Medulla oblongata (tissue), 1 donor: Measurements from ENCODE around the gene WWOX.

Experiments used
- DNase-seq: peaks from one replicate; pipeline ENCODE4 v3.0.0-alpha.2; 2015; ENCODE audit errors: extremely low spot score

The WWOX gene

DNA sequence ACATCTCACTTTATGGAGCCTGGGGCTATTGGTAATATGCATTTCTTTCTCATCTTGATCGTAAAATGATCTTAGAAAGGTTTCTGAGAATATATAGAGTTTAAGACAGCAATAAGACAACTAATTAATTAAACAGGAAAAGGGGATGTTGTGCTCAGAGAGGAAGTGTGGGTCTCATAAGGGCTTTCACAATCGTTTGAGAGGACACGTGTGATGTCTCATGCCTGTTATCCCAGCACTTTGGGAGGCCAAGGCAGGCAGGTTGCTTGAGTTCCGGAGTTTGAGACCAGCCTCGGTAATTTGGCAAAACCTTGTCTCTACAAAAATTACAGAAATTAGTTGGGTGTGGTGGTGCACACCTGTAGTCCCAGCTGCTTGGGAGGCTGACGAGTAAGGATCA lies 295.6 kb downstream of the WWOX start:
- no peak for DNase-seq

DNA sequence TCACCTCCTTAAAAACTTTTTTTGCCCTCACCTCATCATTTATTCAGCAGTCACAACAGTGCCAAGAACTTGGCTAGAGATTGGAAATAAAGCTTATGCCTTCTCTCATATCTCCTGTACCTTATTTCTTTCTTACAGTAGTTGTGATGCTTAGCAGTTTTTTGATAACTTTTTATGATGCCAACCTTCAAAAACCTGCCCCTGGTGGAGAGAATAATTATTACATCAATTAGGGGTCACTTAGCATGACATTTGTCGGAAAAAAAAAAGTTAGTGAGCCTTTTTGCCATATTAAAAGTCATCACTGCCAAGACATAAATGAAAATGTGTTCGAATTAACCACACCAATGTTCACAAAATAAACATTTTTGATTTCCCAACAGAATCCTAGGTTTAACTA lies 296.6 kb downstream of the WWOX start:
- DNase-seq = no peak

DNA sequence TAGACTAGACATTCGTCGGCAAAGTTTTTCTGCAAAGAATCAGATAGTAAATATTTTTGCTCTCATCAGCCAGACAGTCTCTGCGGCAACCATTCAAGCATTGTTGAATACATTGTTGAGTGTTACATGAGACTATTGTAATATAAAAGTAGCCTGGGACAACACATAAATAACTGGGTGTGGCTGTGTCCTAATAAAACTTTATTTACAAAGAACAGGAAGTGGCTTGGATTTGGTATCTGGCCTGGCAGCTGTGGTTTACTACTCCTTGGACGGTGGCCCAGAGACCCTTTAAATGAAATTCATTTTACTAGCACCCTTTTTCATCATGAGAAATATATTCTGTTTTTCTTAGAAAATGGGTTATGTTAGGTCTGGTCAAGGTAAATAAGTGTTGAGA lies 297.2 kb downstream of the WWOX start:
- DNase-seq = no peak

DNA sequence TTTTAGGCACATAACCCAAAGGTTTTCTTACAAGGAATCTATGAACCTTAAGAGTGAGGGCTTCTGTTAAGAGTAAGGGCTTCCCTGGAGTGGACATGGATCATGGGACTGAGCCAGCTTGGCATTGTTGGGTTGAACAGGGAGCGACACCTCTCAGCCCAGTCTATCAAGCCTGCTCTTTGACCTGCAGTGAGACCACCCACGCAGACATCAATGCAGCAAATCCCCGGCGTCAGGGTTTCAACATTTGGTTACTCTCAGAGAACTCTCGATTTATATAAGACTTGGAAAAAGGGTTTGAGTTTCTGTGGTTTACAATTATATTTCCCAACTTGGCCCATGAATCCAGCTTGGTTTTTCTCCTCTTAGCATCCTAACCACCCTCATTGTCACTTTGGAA lies 299.9 kb downstream of the WWOX start:
- no peak for DNase-seq

DNA sequence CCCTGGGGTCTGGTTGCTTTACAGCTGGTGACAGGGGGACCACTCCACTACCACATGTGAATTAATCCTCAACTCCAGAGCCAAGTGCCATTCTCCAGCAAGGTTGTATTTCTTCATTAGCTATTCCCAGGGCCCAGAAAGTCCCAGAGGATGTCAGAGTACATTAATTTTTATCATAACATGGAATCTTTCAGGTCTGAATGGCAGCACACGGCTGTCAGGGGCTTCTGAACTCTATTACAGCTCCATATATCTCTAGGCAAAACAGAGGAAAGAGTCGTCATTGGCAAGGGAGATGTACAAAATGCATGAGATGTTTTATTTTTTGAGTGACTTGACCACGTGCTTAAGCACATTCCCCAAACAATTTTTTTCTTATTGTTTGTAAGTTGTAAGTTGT lies 303.4 kb downstream of the WWOX start:
- no peak for DNase-seq

DNA sequence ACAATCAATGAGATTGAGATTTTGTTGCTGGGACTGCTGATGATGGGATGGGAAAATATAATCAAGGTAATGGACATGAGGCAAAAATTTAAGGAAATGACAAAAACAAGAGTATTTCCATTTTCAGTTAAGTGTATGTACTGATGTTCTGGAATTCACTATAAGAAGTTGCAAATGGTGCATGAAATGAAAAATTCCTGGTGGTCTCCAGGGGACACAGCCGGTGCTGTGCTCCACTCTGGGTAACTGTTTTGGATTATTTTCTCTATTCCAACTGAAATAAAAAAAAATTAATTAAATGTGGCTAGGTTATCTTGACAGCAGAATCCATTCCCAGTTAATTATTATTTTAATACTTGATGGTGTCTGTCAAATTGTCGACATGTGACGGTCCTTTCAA lies 305.6 kb downstream of the WWOX start:
- DNase-seq = no peak

DNA sequence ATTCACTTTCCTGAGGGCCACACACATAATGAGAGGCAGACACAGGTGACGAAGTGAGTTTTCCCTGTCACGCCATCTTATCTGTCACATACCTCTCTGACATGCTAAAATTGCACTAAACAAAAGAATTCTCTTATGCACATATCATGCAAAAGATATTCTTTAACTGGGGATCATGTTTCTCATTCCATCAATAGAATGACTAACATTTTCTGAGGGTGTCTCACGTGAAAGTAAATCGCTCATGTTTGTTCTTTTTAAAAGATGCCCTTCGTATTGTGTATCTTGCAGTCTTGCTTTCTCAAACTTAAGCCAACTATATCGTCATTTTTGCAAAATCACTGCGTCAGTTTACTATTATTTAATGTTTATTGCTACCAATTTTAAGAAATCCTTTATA lies 306.4 kb downstream of the WWOX start:
- no peak for DNase-seq

DNA sequence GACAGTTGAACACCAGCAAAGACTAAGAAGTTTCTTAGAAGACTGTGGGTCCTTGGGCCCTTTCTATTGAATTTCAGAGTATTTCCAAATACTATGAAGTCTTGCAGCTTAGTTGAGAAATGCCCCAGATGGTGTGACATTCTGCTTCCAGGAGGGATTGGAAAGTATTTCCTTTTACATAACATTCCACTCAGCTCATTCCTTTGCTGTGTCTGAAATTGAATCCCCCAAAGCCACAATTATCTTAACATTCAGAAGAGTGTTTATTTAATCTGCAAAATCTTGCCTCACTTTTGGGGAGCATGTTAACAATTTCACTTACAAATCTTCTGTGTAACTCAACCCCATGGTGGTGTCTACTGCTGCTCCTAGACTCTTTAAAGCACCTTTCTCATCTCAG lies 307.7 kb downstream of the WWOX start:
- DNase-seq = no peak

DNA sequence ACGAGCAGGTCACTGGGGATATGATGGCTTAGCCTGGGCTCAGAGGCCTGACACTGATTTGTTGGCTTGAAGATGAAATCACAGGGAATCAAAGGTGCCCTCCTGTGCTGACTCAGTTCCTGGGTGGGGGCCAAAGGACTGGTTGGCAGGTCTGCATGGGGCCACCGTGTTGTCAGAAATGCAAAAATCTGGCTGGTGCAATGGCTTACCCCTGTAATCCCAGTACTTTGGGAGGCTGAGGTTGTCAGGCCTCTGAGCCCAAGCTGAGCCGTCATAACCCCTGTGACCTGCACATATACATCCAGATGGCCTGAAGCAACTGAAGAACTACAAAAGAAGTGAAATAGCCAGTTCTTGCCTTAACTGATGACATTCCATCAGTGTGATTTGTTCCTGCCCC lies 314.2 kb downstream of the WWOX start:
- no peak for DNase-seq

DNA sequence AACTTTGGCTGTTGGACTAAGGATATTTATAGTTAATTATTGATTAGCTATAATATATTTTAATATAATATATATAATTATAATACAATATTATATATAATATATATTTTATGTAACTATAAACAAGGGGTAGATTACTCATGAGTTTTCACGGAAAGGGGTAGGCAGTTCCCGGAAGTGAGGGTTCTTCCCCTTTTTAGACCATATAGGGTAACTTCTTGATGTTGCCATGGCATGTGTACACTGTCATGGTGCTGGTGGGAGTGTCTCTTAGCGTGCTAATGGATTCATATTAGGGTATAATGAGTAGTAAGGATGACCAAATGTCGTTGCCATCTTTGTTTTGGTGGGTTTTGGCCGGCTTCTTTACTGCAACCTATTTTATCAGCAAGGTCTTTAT lies 315.6 kb downstream of the WWOX start:
- DNase-seq = no peak

DNA sequence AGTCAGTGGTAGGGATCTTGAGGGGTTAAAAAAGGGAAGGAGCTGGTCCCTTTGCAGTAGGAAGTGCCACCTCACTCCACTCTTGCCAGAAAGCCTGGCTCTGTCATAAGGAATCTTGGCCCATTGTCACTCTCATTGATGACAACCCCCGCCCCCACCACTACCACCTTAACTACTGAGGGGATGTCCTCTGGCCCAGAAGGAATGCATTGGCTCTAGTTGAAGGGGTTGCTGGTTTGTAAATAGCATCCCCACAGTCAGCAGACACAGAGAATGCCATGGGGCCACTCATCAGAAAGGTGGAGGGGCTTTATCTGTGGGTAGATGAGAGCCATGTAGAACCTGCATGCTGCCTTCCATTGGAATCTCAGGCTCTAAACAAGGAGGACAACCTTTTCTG lies 316.2 kb downstream of the WWOX start:
- no peak for DNase-seq

DNA sequence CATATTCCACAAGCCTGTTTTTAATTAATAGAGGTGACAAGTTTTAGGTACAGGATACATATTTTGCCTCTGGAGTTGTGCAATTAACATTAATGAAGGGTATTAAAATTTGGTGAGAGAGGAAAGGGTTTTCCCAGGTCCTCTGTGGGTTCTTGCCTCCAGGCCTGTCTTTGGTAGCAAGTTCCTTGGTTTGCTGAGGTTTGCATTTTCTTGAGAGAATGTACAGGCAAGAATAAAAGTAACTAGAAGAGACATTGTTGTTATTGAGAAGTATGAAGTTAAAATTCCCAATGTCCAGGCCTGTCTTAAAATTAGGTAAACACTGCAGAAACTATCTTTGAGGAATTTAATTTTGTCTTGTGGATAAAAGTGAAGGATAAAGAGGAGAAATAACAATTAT lies 316.9 kb downstream of the WWOX start:
- DNase-seq = no peak

DNA sequence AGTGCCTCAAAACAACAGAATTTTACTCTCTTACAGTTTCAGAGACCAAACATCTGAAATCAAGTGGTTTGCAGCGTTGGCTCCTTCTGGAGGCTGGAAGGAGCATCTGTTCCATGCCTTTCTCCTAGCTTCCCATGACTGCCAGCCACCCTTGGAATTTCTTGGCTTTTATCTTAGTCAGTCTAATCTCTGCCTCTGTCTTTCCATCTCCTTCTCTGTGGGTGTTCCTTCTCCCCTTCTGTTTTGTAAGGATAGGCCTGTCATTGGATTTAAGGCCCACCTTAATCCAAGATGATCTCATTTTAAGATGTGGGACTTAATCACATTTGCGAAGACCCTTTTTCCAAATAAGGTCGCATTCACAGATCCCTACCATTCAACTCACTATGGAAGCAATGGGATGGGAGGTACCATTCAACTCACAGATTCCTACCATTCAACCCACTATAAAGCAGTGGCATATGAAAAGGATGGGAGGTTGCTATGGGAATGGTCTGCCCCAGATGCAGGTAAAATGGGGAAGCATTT lies 321.8 kb downstream of the WWOX start:
- no peak for DNase-seq

DNA sequence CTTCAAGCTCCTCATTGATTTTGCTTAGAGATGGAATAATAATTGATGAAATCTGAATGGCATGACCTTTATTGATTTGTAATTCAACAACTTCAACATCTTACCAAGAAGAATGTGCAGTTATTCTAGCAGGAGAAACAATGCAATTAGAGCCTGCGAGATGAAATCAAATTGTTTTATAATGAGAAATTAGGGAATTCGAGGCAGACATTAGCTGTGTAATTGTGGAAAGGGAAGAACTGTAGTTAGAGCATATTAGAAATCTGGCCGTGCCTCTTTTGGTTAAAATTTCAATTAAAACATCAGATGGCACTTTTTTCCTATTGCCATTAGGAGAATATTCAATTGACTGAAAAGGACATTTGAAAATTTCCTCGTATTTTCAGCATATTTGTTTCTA lies 325.8 kb downstream of the WWOX start:
- DNase-seq = no peak

DNA sequence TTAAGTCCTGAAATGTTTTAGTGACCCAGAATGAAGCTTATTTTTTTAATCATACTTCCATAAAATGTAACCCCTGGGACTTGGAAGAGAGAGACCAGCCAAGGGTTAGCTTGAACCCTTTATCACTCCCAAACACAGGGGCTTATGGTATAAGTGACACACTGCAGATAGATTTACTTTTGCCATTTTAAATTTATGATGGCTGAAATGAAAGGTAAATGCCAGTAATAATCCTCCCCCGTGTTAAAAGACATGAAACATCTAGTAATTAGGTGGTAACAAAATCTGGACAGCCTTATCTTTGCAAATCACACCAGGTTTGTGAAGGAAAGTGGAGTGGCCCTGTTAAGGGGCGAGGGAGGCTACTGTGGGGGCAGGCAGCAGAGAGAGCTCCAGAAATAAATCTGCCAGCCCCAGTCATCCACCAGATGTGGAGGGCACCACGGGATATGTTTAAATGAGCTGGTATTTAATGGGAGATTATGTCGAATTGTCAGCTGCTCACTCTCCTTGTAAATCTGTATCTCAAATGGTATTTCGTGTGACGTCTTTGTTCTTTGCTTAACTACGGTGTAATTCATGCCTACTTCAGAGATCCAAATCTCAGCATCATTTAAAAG lies 326.5 kb downstream of the WWOX start:
- no peak for DNase-seq

DNA sequence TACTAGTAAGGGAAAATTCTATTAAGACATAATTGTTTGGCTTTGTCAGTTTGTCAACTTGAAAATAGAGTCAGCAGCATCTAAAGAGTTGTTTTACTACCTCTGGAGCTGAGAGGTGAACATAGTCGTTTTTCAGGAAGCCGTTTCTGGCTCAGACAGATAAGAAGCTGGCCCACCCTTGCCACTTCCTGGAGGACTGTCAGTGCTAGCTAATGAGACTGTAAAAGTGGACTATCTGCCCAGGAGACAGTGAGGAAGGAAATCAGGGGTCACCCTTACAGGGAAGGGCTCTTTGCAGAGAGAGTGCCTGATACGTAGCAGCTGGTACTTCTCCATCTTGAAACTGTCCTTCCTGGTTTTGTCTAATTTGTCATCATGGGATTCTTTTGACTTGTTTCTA lies 328.7 kb downstream of the WWOX start:
- DNase-seq = no peak

DNA sequence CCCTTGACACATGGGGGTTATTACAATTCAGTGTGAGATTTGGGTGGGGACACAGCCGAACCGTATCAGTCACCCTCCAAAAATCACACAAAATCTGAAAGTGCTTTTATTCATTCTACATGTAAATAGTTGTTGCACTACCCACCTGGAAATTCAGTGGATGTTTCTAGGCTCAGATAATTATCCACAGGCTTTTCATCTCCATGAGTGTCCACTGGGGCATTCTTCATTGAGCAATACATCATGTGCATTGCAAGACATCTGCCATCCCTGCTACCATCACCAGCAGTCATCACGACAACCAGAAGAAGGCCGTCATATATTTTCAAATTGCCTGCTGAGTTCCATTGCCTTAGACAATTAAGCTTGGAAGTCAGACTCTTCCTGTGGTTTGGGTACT lies 330.8 kb downstream of the WWOX start:
- DNase-seq = no peak

DNA sequence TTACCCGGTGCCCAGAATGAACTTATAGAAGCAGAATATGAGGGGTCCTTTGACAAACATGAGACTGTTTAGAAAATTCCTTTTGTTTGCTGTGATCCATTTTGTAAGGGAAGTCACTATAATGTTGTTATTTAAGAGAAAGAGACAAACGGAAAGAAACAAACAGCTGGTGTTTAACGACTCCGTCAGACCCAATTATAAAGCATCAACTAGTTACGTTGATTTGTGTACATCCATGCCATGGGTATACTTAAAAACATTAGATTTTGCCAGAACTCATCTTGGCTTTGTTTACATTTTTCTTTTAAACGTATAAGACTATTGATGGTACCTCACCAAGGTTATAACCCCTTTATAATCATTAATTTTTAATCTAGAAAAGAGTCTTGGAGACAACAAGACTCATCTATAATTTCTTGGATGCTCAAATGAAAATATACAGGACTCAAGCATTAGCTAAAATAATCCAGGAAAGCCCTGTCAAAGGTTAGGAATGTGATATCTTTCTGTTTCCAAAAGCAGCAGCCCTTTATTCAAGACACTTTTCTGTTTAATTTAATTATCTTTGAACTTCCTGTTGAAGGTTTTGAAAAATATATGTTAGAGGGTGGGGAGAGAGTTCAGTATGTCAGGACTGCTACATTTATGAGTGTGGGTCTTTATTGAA lies 331.7 kb downstream of the WWOX start:
- no peak for DNase-seq

DNA sequence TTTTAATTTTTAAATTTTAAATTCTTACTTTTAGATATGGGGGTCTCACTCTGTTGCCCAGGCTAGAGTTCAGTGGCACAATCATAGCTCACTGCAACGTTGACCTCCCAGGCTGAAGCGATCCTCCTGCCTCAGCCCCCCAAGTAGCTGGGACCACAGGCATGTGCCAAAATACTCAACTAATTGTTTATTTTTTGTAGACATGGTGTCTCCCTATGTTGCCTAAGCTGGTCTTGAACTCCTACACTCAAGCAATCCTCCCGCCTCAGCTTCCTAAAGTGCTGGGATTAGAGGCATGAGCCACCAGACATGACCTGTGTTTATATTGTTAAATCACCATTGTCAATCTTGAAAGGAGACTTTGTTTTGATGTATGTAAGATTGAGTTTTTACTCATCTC lies 332.2 kb downstream of the WWOX start:
- no peak for DNase-seq

DNA sequence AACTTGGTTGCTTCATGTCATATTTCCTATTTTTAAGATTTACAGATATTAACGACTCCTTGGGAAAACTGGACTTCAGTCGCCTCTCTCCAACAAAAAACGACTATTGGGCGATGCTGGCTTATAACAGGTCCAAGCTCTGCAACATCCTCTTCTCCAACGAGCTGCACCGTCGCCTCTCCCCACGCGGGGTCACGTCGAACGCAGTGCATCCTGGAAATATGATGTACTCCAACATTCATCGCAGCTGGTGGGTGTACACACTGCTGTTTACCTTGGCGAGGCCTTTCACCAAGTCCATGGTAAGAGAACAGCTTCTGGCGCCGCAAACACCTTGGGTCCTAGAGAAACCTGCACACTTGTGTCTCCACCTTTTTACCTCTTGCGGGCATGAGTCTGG lies 333.0 kb downstream of the WWOX start:
- no peak for DNase-seq

DNA sequence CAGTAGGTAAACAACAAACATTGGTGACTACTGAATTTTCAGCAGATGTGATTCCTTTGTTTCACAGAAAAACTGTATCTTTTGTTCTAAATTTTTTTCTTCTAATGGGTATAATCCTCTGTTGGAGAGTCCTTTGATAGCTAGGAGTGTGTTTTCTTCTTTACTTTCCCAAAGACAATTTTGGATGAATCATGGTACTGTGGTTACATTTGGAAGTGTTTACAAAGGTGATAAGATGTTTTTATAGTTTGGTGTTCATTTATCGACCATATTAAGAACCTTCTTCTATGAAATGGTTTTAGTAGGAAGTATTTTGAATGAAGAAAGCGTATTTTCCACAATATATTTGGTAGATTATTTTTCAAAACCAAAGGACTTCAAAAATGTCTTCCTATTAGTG lies 333.7 kb downstream of the WWOX start:
- no peak for DNase-seq

DNA sequence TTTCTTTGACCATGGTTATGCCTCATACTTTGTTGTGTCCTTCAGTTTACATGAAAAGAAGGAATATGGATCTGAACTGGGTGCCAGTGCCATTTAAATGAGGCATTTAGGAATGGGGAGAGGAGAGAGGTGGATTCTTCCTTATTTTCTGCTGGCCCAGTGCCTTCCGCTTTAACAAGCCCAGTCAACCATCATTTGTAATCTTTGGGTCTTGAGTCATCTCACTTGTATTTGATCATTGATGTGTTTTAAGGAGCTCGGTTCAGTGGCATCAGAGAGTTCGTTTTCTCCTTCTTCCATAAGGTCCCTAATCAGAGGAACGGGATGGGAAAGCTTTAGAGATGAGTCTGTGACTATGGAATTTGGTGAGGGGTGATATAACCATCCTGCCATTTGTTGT lies 334.9 kb downstream of the WWOX start:
- DNase-seq = no peak

DNA sequence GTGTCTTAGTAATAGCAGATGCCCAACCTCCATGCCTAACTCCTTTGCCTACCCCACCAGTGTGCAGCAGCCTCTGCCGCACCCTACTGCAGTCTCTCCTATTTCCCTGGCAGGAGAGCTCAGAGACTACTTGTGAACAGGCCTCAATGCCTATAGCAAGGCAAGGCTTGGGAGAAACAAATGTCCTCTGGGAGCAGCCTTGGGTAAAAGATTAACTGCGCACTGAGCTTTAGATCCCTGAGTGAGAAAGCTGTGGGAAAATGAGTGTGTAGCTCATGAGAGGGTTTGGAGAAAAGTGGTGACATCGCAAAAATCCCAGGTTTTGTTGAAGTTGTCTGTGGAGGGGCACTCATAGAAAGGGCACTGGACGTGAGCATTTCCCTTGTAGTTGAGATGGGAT lies 335.8 kb downstream of the WWOX start:
- DNase-seq = no peak

DNA sequence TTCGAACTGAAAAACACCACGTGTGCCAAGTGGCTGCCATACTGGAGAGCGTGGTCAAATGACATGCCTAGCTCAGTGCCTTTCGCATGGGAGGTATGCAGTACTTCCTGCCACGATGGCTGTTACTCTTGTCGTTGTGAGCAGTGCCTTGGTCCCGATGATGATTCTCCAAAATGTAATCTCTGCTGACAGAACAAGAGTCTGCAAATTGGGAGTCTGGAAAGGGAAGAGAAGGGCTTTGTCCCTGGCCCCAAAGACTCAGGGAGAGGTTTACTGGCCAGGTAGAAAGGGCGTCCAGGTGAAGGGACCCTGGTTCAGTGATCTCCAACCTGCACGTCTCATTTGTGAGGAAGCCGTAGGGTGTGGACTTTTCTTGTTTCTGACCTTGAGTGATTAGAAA lies 336.6 kb downstream of the WWOX start:
- no peak for DNase-seq
